SK-N-MC (cell line): ENCODE data around the gene KDM2A.
"Not testable (repeated sequence)": the region's sequence is repeated elsewhere in the genome, so short reads cannot be mapped to it uniquely, and the experiment has no call there.

Source experiments
- EZH2 ChIP-seq: fragments of 200-600 bp; sonication (generic); IDR thresholded peaks from one replicate; pipeline ENCODE4 v1.6.1; 2017; ENCODE audit warnings: antibody characterized with exemption
- FOXP2 ChIP-seq: optimal IDR thresholded peaks from 2 replicates; pipeline ENCODE3; 2011; ENCODE audit warnings: mild to moderate bottlenecking, moderate library complexity; ENCODE audit not compliant: insufficient read depth; ENCODE audit errors: extremely low read length, control extremely low read depth
- POLR2AphosphoS5 ChIP-seq: IDR thresholded peaks from 2 replicates; pipeline ENCODE4 v1.6.1; 2012; ENCODE audit warnings: mild to moderate bottlenecking, low read depth, low read length, borderline replicate concordance

GRCh38 chr11:67168911-67169310 is 49.8 kb downstream of the KDM2A start:
- not testable (repeated sequence) for TF ChIP-seq EZH2, POLR2AphosphoS5, FOXP2
